CD14-positive monocyte (primary cell): Measurements from ENCODE around the gene TADA3. TPM values are rescaled to one million over a fixed set of nuclear protein-coding genes. Genes with fewer than 3 reads are reported as not detected.

Source experiments
- DNase-seq, 3 donors: peaks; one replicate each; pipeline ENCODE4 v3.0.0-alpha.2; 2011 to 2022
- H2AFZ ChIP-seq: 2 replicates; pipeline ENCODE4 v1.6.0; 2012; ENCODE audit warnings: mild to moderate bottlenecking, low read depth, low read length, inconsistent platforms; ENCODE audit not compliant: insufficient read depth, poor library complexity, severe bottlenecking
- H3K27ac ChIP-seq, 2 donors: 1 replicate in 1 of 2; 2 replicates in 1 of 2; pipeline ENCODE4 v1.5.1; 2012 to 2013; ENCODE audit warnings: low read length in 2 of 2, control low read depth in 1 of 2, inconsistent platforms in 1 of 2, low read depth in 1 of 2, mild to moderate bottlenecking in 1 of 2
- H3K27me3 ChIP-seq, 2 donors: one replicate each; pipeline versions ENCODE4 v1.6.0 to v1.6.1; 2011 to 2013; ENCODE audit warnings: low read length in 2 of 2; ENCODE audit not compliant: control insufficient read depth in 2 of 2, insufficient read depth in 2 of 2
- H3K36me3 ChIP-seq, 2 donors: replicated peaks in 1 of 2; 1 replicate in 1 of 2; 2 replicates in 1 of 2; pipeline versions ENCODE4 v1.5.1 to v1.6.1; 2012 to 2013; ENCODE audit warnings: low read length in 2 of 2, control low read depth in 1 of 2, inconsistent platforms in 1 of 2, mild to moderate bottlenecking in 1 of 2; ENCODE audit not compliant: insufficient read depth in 2 of 2, control insufficient read depth in 1 of 2
- H3K4me1 ChIP-seq, 2 donors: 1 replicate in 1 of 2; 2 replicates in 1 of 2; pipeline versions ENCODE4 v1.5.1 to v1.6.1; 2012 to 2013; ENCODE audit warnings: low read length in 2 of 2, control low read depth in 1 of 2, inconsistent platforms in 1 of 2, mild to moderate bottlenecking in 1 of 2, moderate library complexity in 1 of 2; ENCODE audit not compliant: insufficient read depth in 2 of 2, control insufficient read depth in 1 of 2
- H3K4me2 ChIP-seq: replicated peaks from 2 replicates; pipeline ENCODE3; 2012; ENCODE audit warnings: low read length, moderate library complexity, mild to moderate bottlenecking; ENCODE audit not compliant: poor library complexity, severe bottlenecking; ENCODE audit errors: extremely low read depth
- H3K4me3 ChIP-seq, 3 experiments: fragments of 200-600 bp in 1 of 3; sonication (generic) in 1 of 3; replicated peaks in 1 of 3; 1 replicate in 2 of 3; 2 replicates in 1 of 3; pipeline ENCODE4 v1.5.1; 2011 to 2013; ENCODE audit warnings: low read length in 3 of 3, mild to moderate bottlenecking in 3 of 3, control low read depth in 2 of 3, low read depth in 2 of 3, inconsistent platforms in 1 of 3, moderate library complexity in 1 of 3
- H3K79me2 ChIP-seq: 2 replicates; pipeline ENCODE4 v1.6.0; 2012; ENCODE audit warnings: mild to moderate bottlenecking, control low read depth, inconsistent platforms, low read length, moderate library complexity; ENCODE audit not compliant: insufficient read depth
- H3K9ac ChIP-seq: 2 replicates; pipeline ENCODE4 v1.6.0; 2017; ENCODE audit warnings: low read length, mild to moderate bottlenecking; ENCODE audit not compliant: insufficient read depth, poor library complexity, severe bottlenecking
- H3K9me3 ChIP-seq, 2 donors: replicated peaks in 1 of 2; 1 replicate in 1 of 2; 2 replicates in 1 of 2; pipeline versions ENCODE4 v1.5.1 to v1.6.1; 2012 to 2013; ENCODE audit warnings: low read length in 2 of 2, control low read depth in 1 of 2; ENCODE audit not compliant: control insufficient read depth in 1 of 2, insufficient read depth in 1 of 2
- H4K20me1 ChIP-seq: 2 replicates; pipeline ENCODE4 v1.6.0; 2012; ENCODE audit warnings: mild to moderate bottlenecking, low read length, control low read depth, moderate library complexity; ENCODE audit not compliant: insufficient read depth
- H3K27ac Mint-ChIP-seq, 7 donors: one replicate each; pipeline ENCODE4 v1.8.0; 2020; ENCODE audit warnings: mild to moderate bottlenecking in 7 of 7, mixed read lengths in 7 of 7, moderate library complexity in 6 of 7, inconsistent platforms in 2 of 7
- H3K27me3 Mint-ChIP-seq, 3 donors: one replicate each; pipeline ENCODE4 v1.8.0; 2021 to 2022; ENCODE audit warnings: low read depth in 3 of 3, mild to moderate bottlenecking in 3 of 3, mixed read lengths in 3 of 3, moderate library complexity in 3 of 3, inconsistent platforms in 1 of 3
- H3K36me3 Mint-ChIP-seq, 2 donors: one replicate each; pipeline ENCODE4 v1.8.0; 2020; ENCODE audit warnings: mixed read lengths in 2 of 2, inconsistent platforms in 1 of 2, mild to moderate bottlenecking in 1 of 2
- H3K4me1 Mint-ChIP-seq: one replicate; pipeline ENCODE4 v1.8.0; 2020; ENCODE audit warnings: mild to moderate bottlenecking, mixed read lengths
- H3K4me3 Mint-ChIP-seq, 2 donors: one replicate each; pipeline ENCODE4 v1.8.0; 2020; ENCODE audit warnings: mild to moderate bottlenecking in 2 of 2, mixed read lengths in 2 of 2, moderate library complexity in 1 of 2
- H3K9me3 Mint-ChIP-seq, 7 donors: one replicate each; pipeline ENCODE4 v1.8.0; 2020 to 2022; ENCODE audit warnings: mixed read lengths in 7 of 7, mild to moderate bottlenecking in 6 of 7, moderate library complexity in 6 of 7, inconsistent platforms in 2 of 7
- CTCF ChIP-seq: fragments of 200-600 bp; IDR thresholded peaks from one replicate; pipeline ENCODE4 v1.8.0; 2022; ENCODE audit warnings: antibody characterized with exemption, mild to moderate bottlenecking
- WGBS: methylation state at CpG from one replicate; pipeline ENCODE4 v1.1.5; 2013; ENCODE audit warnings: missing lambda C conversion rate; ENCODE audit not compliant: insufficient coverage; 5-methylcytosine and 5-hydroxymethylcytosine counted together
- intact Hi-C, 2 donors: fragments of 100-400 bp; cut with micrococcal nuclease; formaldehyde crosslinking; loops; one replicate each; pipeline versions ENCODE4 v1.15.0 to v1.15.1; 2023
- polyA plus RNA-seq, 3 donors: library from polyadenylated mRNA; depleted of rRNA in 1 of 3; unstranded in 2 of 3; stranded (reverse) in 1 of 3; fragments of 300-500 nt in 2 of 3; fragments of >200 nt in 1 of 3; fragmentation: Illumina TruSeq in 2 of 3; gene quantifications; 1 replicate in 2 of 3; 2 replicates in 1 of 3; pipeline ENCODE4 v1.2.3, GENCODE V29; 2012 to 2021

TADA3 gene
- polyA plus RNA-seq, 3 donors, result 36.1 to 47.2 (median 46.9) TPM

GRCh38 chr3:9760779-9761505, 31.3 kb downstream of the TADA3 start:
- Histone ChIP-seq H3K79me2 (no peaks in the 10 kb centered on the region), H2AFZ (no peak overlapping the region), H4K20me1 (peaks cover 46% of the 10 kb centered on the region), H3K4me3 (no peak overlapping the region), H3K27ac (no peak overlapping the region), H3K9ac (no peak overlapping the region), H3K27me3 (no peaks in the 10 kb centered on the region), H3K4me1 (peaks cover under 1 to 2% of the 10 kb centered on the region in 2 donors), H3K36me3 (peaks cover 65 to 95% of the 10 kb centered on the region in 2 donors), H3K9me3 (no peaks in the 10 kb centered on the region), H3K4me2 (no peak overlapping the region)
- Mint-ChIP-seq H3K4me3 (no peak overlapping the region), H3K4me1 (peaks cover 3% of the 10 kb centered on the region), H3K9me3 (peaks cover 0 to 7% (median 0%) of the 10 kb centered on the region in 7 donors), H3K36me3 (peaks cover 76 to 93% of the 10 kb centered on the region in 2 donors), H3K27ac (peak overlapping the region in 2 of 7 donors; percentile 49 to 61), H3K27me3 (peaks cover 0 to 4% (median 0%) of the 10 kb centered on the region in 3 donors)
- no peak for DNase-seq
- 95% methylated on average over 4 of the region's 10 CpGs for WGBS
- intact Hi-C loops, result no loop called here
- no peak for TF ChIP-seq CTCF

- Mint-ChIP-seq H3K9me3 (peaks cover 0 to 7% (median 0%) of the 10 kb centered on the region in 7 donors), H3K4me1 (peaks cover 14% of the 10 kb centered on the region), H3K27me3 (peaks cover 0 to 1% (median 0%) of the 10 kb centered on the region in 3 donors), H3K27ac (no peak overlapping the region), H3K36me3 (peaks cover 70 to 93% of the 10 kb centered on the region in 2 donors), H3K4me3 (no peak overlapping the region)
- Histone ChIP-seq H3K4me1 (peaks cover 12 to 14% of the 10 kb centered on the region in 2 donors), H3K36me3 (peaks cover 61 to 84% of the 10 kb centered on the region in 2 donors), H3K27me3 (no peaks in the 10 kb centered on the region), H3K4me3 (no peak overlapping the region), H2AFZ (no peak overlapping the region), H3K9ac (no peak overlapping the region), H3K9me3 (no peaks in the 10 kb centered on the region), H3K27ac (no peak overlapping the region), H3K4me2 (no peak overlapping the region), H4K20me1 (peaks cover 43% of the 10 kb centered on the region), H3K79me2 (peaks cover under 1% of the 10 kb centered on the region)
- intact Hi-C loops, result no loop called here
- WGBS, result 96% methylated on average over 11 of the region's 13 CpGs
- no peak for TF ChIP-seq CTCF
- DNase-seq, result no peak
These were observed 34.8 kb downstream of the TADA3 start for GRCh38 chr3:9757427-9757826.
